Epithelial cell of proximal tubule (primary cell): ENCODE measurements around the gene HSD17B1. TPM values are rescaled to one million over a fixed set of nuclear protein-coding genes. Genes with fewer than 3 reads are reported as not detected.
"Not testable (repeated sequence)": the region's sequence is repeated elsewhere in the genome, so short reads cannot be mapped to it uniquely, and the experiment has no call there.

Source experiments
- DNase-seq: peaks from one replicate; pipeline ENCODE4 v3.0.0-alpha.2; 2011; ENCODE audit warnings: low read depth
- H3K4me3 ChIP-seq: 2 replicates; pipeline ENCODE4 v1.5.1; 2011; ENCODE audit warnings: low read depth, mild to moderate bottlenecking, low read length
- total RNA-seq: library from RNA; depleted of rRNA; stranded (reverse); fragments of >200 nt; gene quantifications from 2 replicates; pipeline ENCODE4 v1.2.3, GENCODE V29; 2015
- TF ChIP-seq, protein P1 (sequence below): conservative IDR thresholded peaks from 2 replicates; pipeline ENCODE4 v1.5.1; 2012; ENCODE audit warnings: low read depth, mild to moderate bottlenecking, low read length

The HSD17B1 gene
- total RNA-seq, 1 donor from 2014 or later = 0.75 TPM

DNA sequence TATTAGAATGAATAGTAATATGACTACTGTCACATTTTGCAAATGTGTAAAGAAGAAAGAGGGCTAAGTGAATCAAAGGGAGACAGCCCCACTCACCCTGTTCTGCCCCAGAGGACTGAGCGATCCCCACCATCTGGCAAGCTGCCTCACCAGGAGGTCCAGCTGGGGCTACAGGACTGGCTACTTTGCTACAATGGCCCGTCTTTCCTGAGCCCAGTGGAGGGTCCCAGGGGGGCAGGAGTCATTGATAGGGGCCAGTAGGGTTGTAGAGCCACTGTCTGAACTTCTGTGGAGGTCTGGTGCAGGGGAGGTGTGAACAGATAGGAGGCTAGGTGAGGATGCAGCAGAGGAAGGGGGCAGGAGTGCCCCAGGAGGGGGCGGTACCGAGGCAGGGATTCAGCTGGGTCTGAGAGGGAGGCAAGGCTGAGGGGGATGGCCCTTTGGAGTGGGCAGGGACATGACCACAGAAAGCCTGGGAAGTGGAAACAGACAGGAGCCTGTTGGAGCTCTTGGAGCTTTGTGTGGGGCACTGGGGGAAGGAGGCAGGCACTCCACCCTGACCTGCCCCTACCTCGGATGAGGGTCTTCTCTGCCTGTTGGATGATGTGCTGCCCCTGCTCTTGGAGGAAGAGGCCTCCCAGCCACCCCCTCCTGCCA, 3.4 kb downstream of the HSD17B1 start:
- not testable (repeated sequence) for DNase-seq, H3K4me3 ChIP-seq
- TF ChIP-seq, protein P1, sequence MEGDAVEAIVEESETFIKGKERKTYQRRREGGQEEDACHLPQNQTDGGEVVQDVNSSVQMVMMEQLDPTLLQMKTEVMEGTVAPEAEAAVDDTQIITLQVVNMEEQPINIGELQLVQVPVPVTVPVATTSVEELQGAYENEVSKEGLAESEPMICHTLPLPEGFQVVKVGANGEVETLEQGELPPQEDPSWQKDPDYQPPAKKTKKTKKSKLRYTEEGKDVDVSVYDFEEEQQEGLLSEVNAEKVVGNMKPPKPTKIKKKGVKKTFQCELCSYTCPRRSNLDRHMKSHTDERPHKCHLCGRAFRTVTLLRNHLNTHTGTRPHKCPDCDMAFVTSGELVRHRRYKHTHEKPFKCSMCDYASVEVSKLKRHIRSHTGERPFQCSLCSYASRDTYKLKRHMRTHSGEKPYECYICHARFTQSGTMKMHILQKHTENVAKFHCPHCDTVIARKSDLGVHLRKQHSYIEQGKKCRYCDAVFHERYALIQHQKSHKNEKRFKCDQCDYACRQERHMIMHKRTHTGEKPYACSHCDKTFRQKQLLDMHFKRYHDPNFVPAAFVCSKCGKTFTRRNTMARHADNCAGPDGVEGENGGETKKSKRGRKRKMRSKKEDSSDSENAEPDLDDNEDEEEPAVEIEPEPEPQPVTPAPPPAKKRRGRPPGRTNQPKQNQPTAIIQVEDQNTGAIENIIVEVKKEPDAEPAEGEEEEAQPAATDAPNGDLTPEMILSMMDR = peak; percentile 26

DNA sequence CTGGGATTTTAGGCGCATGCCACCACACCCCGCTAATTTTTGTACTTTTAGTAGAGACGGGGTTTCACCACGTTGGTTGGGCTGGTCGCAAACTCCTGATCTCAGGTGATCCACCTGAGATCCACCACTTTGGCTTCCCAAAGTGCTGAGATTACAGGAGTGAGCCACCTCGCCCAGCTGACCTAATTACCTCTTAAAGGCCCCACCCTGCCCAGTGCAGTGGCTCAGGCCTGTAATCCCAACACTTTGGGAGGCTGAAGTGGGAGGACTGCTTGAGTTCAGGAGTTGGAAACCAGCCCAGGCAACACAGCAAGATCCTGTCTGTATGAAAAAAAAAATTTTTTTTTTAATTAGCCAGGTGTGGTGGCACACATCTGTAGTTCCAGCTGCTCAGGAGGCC, 6.4 kb downstream of the HSD17B1 start:
- TF ChIP-seq, protein P1 = no peak
- no peak overlapping the region for H3K4me3 ChIP-seq
- no peak for DNase-seq

DNA sequence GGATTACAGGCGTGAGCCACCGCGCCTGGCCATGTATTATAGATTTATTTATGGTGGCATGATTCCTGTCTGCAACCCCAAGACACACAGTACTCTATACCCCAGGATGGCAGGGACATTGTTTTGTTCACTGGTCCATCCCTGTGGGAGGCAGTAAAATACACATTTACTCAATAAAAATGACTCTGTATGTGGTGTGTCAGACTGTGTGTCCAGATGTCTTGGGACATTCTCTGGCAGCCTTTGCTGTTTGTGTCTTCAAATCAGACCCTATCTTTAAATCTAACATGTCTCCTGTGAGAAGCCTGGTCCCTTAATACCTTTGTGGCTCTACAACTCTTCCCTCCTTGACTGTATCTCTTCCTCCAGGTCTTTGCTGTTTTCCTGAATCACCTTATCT, 7.5 kb downstream of the HSD17B1 start:
- TF ChIP-seq, protein P1 = no peak
- DNase-seq = no peak

DNA sequence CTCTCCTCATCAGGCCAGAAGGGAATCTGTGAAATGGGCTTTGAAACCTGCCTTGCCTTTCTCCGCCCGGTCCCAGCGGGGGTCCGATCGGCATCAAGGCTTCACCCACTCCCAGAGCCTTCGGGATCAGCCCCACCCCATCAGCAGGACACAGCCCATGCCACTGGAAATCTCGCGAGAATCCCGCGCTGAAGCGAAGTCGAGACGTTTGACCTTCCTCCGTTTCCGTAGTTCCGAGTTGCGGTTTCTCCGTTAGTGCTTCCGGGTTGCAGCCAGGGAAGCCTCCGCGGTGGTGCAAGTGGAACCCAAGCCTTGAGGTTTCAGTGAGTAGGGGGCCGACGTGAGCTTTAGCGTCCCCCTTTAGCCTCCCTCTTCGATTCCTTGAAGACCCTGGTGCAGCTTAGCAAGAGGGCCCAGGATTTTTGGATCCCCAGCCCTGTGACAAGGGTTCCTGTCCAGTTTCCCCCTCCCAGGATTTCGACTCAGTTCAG, 9.2 kb downstream of the HSD17B1 start, which contains the start of gene COASY:
Gene COASY (plus strand): TSS at position 252 of the 491 bp plus-strand sequence. CDS start 475 bp downstream, outside the sequence.
- TF ChIP-seq, protein P1 = no peak
- peak; percentile 85 for DNase-seq
- peak within 1 kb of the TSS; percentile 94 for H3K4me3 ChIP-seq

More for the DNA sequence above, 7.5 kb downstream of the HSD17B1 start:
- H3K4me3 ChIP-seq = no peak overlapping the region

DNA sequence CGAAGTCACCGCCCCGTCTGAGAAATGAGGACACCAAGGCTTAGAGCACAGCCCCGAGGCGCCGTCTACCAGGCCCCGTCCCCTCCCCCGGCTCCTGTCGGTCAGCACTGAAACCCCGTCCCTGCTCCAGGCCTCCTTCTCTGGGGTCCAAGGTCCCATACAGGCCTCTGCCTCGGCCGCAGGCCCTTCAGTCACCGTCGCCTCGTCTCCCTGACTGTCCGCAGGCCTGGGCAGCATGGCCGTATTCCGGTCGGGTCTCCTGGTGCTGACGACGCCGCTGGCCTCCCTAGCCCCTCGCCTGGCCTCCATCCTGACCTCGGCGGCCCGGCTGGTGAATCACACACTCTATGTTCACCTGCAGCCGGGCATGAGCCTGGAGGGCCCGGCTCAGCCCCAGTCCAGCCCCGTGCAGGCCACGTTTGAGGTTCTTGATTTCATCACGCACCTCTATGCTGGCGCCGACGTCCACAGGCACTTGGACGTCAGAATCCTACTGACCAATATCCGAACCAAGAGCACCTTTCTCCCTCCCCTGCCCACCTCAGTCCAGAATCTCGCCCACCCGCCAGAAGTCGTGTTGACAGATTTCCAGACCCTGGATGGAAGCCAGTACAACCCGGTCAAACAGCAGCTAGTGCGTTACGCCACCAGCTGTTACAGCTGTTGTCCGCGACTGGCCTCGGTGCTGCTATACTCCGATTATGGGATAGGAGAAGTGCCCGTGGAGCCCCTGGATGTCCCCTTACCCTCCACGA, 9.8 kb downstream of the HSD17B1 start:
- peak overlapping the region; percentile 94 for H3K4me3 ChIP-seq
- TF ChIP-seq, protein P1 = no peak
- no peak for DNase-seq

DNA sequence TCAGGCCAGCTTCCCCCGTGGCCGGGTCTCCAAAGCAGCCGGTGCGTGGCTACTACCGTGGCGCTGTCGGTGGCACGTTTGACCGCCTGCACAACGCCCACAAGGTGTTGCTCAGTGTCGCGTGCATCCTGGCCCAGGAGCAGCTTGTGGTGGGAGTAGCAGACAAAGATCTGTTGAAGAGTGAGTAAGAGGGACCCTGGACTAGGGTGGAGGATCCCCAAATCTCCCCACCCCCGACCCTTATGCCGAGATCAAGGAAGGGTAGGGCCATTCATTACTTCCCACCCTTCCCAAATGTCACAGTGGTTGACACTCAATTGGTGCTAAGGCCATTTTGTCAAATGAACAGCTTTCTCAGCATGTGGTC, 10.4 kb downstream of the HSD17B1 start:
- TF ChIP-seq, protein P1 = no peak
- peak overlapping the region; percentile 94 for H3K4me3 ChIP-seq
- DNase-seq = no peak

DNA sequence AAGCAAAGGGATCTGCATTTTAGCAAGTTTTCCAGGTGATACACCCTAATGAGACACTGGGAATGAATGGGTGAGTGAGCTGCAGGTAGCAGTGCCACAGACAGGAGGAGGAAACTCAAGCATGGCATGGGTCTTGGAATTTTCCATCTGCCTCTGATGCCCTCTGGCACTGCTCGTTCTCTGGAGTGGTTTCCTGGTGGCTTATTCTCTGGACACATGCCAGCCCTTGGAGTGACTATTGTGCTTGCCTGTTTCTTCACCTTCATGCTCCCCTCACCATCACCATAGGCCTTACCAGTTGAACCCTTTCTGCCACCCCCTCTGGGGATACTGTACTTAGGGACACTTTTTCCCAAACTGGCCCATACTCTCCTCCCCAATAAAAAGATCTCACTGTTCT, 10.8 kb downstream of the HSD17B1 start:
- peak overlapping the region; percentile 94 for H3K4me3 ChIP-seq
- TF ChIP-seq, protein P1 = no peak
- DNase-seq = no peak
